GM15510 (cell line): ENCODE data around the gene DMPK.

ENCODE experiments used
- POLR2A ChIP-seq: IDR thresholded peaks from 3 replicates; pipeline ENCODE4 v1.6.1; 2011; ENCODE audit warnings: borderline replicate concordance; ENCODE audit not compliant: insufficient read length; ENCODE audit errors: extremely low read depth

The DMPK gene

DNA sequence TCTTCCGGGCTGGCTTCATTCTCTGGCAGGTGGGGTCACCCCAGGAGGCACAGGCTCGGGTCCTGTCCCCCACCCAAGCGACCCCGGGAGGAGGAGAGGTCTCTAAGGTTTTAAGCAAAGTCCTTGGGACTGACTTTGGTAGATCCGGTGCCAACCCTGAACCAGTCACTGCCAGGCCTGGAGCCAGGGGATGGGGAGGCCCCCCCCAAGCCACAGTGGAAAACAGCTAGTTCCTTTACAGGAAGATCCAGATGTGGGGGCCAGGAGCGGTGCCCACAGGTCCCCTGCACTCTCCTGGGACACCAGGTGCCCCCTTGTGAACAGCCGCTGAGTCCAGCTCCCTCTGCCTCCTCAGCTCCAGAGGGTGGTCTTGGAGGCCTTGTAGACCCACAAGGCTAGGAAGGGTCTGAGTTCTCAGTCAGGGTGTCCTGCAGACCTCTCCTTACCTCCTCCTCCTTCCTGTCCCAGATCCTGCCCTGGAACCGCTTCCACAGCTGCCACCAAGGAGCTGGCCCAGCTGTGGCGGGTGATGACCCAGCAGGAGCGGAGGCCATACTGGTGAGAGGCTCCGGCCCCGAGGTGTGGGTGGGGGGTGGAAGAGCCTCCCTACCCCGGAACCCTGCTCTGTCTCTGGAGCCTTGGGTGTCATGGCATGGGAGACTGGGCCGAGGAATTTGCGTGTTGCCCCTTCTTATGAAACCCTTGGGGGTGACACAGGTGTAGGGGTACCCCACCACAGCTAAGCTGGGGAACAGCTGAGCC, 19.2 kb downstream of the DMPK start:
- no peak for TF ChIP-seq POLR2A

DNA sequence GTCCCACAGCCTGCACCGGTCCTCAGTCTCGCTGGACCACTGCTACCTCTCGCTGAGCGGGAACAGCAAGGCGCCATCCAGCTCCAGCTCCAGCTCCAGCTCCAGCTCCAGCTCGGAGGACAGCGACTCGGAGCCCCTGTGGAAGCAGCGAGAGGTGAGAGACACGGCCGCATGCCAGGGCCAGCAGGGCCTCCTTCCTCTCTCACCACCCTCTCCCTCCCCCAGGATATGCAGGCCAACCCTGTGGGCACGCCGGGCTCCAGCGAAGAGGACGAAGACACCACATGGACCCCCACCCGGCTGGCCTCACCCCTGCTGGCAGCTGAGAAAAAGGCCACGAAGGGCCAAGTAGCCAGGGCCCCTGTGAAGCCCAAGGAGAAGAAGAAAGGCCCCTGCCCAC, 20.6 kb downstream of the DMPK start:
- TF ChIP-seq POLR2A: no peak

DNA sequence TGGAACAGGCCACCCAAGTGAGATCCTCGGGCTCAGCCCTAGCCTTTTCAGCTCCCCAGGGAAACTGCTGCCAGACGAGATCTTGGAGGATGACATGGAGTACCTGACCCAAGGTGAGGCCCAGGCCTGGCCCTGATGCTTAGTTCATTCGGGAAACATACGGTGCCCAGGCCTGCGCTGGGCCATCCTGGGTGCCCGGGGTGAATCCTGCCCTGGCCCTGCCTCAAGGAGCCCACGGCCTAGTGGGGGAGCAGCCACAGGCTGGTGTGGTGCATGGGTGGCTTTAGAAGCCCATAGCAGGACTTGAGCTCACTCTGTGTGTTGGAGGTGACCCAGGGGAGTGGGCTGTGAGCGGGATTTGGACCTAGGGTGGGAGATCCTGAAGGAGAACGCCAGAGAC, 23.4 kb downstream of the DMPK start:
- no peak for TF ChIP-seq POLR2A

DNA sequence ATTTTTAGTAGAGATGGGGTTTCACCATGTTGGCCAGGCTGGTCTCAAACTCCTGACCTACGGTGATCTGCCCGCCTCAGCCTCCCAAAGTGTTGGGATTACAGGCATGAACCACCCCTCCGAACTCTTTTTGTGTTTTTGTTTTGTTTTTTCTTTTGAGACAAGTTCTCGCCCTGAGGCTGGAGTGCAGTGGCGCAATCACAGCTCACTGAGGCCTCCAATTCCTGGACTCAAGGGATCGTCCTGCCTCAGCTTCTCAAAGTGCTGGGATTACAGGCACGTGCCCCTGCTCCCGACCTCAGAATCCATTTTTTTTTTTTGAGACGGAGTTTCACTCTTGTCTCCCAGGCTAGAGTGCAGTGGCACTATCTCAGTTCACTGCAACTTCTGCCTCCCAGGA, 24.6 kb downstream of the DMPK start:
- no peak for TF ChIP-seq POLR2A

DNA sequence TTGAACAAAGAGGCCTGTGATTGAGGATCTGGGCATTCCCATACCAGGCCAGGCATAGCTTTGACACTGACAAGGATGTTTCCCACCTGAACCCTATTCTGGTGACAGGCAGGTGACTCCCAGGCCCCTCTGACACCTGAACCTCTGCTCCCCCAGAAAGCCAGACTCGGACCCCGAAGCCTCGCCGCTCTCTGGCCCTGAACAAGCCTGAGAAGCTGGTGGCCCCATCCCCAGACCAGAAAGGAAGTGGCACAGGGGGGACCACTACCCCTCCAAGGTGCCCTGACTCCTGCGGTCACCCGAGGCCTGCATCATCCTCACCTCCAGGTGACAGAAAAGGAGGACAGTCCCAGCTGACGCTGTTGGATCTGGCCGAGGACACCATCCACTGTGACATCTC, 28.0 kb downstream of the DMPK start:
- no peak for TF ChIP-seq POLR2A

DNA sequence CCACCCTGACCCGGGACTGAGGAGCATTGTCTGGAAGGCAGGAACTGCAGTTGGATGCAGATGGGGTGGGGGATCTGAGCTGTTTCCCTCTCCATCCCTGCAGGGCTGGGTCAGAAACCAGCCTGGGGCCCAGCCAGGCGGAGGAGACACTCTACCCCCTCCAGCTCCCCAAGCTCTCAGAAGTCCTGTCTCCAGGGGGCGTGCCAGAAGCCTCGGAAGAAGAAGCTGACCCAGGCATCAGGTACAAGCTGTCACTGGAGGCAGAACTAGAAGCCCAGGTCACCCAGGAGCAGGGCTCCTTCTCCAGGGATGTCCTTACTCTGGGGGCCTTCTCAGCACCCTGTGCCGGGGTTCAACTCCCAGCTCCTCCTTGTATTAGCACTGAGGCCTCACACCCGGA, 28.7 kb downstream of the DMPK start:
- no peak for TF ChIP-seq POLR2A

DNA sequence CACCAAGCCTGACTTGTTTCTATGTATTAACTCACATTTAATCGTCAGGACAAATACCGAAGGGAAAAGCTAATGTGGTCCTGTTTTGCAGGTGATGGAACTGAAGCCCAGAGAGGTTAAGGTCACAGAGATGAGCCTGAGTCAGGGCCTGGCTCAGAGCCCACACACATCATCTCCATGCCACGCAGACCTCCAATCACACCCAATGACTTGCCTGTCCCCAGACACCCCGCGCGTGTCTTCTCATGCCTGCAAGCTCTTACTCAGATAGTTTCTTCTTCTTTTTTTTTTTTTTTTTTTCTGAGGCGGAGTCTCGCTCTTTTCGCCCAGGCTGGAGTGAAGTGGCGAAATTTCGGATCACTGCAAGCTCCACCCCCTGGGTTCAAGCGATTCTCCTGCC, 29.7 kb downstream of the DMPK start:
- no peak for TF ChIP-seq POLR2A

DNA sequence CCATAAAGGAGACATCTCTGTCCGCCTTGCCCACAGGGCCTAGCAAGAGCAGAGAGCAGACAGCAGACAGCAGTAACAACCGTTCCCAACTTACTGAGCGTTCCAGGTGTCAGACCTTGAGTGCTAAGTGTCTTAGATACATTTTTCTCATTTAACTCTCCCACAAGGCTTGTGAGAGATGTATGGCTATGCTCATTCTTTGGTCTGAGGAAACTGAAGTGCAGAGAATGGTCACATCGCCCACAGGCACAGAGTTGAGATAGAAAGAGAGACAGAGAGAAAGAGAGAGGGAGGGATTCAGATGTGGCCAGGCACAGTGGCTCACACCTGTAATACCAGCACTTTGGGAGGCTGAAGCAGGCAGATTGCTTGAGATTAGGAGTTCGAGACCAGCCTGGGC, 34.8 kb downstream of the DMPK start:
- TF ChIP-seq POLR2A: no peak

DNA sequence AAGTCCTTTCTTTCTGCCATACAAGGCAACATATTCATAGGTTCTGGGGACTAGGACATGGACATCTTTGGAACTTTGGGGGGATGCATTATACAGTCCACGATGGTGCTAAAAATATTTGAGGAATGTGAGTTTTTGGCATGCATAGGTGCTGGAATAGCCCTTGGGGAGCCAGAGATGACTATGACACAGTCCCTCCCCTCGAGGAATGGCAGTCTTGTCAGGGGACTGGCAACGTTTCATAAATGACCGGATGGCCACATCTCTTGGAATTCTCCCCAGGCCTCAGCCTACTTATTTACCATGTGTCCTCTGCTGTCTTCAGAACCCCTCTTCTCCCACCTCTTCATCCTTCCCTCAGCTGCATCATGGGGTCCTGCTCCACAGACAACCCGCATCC, 35.4 kb downstream of the DMPK start:
- no peak for TF ChIP-seq POLR2A

DNA sequence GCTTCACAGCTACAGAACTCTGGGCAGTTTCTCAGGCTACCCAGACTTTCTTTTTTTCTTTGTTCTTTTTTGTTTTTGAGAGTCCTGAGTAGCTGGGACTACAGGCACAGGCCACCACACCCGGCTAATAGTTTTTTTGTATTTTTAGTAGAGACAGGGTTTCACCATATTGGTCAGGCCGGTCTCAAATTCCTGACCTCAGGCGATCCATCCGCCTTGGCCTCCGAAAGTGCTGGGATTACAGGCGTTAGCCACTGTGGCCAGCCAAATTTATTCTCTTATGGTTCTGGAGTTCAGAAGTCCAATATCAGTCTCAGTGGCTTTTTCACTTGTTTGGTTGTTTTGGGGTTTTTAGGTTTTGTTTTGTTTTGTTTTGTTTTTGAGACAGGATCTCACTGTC, 36.7 kb downstream of the DMPK start:
- TF ChIP-seq POLR2A: no peak

DNA sequence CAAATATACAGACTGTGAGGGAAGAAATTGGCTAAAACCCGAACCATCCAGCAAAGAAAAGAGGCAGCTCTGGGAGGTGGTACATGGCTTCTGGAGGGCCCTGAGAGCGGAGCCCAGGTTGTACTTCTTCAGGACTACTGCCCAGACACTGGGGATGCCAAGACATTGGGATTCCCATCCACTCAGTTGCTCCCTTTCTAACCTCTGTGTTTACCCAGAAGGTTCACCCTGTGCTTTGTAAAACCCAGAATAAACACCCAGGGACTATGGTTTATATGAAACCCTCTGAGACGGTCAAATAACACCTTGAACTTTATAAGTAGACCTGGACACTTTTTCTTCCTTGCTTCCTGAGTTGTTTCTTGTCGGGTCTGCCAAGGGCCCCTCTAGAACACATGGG, 39.3 kb downstream of the DMPK start:
- TF ChIP-seq POLR2A: no peak

DNA sequence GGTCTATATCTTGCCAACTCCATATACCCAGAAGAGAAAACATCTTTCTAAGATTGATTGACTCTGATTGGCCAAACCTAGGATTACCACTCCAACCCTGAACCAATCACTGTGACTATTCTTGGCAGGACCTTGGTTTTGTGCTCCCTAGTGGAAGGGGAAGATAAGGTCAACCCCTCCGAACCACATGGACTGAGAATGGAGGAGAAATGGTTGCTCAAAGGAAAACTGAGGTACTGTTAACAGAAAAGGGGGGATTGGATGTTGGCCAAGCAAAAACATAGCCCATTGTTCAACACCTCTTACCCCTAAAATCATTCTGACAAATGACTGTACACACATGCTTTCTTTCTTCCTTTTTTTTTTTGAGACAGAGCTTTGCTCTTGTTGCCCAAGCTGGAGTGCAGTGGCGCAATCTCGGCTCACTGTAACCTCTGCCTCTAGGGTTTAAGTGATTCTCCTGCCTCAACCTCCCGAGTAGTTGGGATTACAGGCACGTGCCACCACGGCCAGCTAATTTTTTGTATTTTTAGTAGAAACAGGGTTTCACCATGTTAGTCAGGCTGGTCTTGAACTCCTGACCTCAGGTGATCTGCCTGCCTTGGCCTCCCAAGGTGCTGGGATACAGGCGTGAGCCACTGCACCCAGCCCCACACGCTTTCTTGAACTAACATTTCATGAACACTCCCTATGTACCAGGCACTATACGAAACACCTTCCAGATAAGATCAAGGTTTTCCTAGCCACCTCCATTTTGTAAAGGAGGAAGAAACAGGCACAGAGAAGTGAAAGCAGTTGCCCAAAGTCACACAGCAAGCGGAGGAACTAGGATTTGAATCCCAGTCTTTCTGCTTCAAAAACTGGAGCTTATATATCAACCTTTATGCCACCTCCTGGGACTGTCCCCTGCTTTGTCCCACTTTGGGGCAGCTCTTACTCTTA, 42.5 kb downstream of the DMPK start:
- TF ChIP-seq POLR2A: no peak

DNA sequence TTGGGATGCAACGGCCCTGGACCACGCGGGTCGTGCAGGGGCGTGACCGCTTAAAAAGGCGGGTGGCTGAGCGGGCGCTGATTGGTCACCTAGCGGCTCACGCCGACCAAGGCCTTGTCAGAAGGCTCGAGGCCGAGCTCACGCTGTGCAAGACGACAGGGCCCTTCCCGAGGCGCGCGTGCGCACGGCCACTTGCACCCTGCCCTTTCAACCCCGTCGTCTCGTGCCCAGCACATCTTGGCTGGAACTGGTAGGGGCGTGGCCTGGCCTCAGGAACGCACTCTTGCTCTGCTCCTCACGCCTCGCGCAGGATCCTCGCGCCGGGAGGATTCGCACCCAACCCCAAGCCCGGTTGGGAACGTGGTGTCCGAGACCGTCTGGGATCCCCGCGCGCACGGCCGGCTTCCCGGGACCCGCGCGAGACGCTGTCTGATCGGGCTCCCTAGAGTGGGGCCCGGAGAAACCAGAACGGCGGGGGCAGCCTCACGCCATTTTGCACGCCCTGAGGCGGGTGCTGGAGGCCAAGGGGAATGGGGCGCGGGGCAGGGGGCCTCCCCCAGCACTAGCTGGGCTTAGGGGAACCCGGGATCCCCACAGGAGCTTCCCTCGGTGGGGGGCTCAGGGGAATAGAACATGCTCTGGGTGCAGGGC, 49.0 kb downstream of the DMPK start, which contains the start of gene MEIOSIN:
Gene MEIOSIN, plus strand, starts transcription at position 280 of the 651 bp plus-strand sequence. CDS start 1,938 bp downstream, outside the sequence.
- TF ChIP-seq POLR2A: no peak

DNA sequence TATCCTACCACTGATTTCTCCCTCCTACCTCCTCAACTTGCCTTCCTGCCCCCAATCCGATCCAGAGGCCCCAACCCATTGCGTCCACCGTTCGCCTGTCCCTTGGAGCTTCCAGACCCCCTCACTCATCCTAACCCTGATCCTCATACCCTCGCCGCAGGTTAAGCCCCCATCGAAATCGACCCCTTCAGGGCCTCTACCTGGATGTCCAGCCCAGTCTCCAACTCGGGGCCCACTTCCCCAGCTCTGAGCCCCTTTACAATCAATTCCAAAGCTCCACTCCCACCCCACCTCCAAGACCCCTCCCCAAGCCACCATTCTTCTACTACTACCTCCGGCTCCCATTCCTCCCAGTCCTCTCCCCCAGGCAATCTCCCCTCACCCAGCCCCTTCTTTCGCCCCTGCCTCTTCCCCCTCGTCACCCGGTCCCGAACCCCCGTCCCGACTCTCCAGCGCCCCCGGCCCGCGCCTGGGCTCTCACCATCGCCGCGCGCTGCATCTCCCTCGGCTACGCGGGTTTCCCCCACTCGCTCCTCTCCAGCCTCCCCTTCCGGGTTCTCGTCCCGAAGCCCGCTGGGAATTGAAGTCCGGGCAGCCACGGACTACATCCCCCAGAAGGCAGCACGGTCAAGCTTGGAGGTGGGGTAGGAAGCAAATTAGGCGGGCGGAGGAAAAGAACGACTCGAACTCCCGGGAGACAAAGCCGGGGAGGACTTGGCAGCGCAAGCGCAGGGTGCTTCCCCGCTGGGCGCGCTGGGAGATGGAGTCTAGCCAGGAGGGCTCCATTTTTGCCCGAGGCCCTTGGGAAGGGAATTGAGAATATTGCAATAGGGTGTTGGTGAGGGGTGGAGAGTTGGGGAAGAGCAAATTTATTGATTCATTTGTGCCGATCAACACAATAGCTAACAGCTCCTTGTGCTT, 51.7 kb downstream of the DMPK start, which contains the start of gene FBXO46:
Gene FBXO46, minus strand, starts transcription at position 529 of the 921 bp plus-strand sequence. CDS start 17,401 bp downstream, outside the sequence.
- peak; percentile 75 for TF ChIP-seq POLR2A
